GM12878 (cell line): ENCODE results near the gene TDRD3. TPM values are rescaled to one million over a fixed set of nuclear protein-coding genes. Genes with fewer than 3 reads are reported as not detected.
A peak's percentile ranks its signal among the peaks of the same experiment; 100 is the strongest.

ENCODE experiments used
- ASH2L ChIP-seq: fragments of 300-600, 200-600 bp; sonication (generic); IDR thresholded peaks from 2 replicates; pipeline ENCODE4 v1.6.1; 2017; ENCODE audit warnings: low read depth, mild to moderate bottlenecking, borderline replicate concordance
- BACH1 ChIP-seq: fragments of 450-650 bp; IDR thresholded peaks from 2 replicates; pipeline ENCODE4 v1.6.1; 2017; ENCODE audit warnings: mild to moderate bottlenecking, borderline replicate concordance
- EED ChIP-seq: sonication (generic); IDR thresholded peaks from 2 replicates; pipeline ENCODE4 v1.6.1; 2016; ENCODE audit warnings: antibody characterized with exemption, low read depth
- EZH2 ChIP-seq: IDR thresholded peaks from 2 replicates; pipeline ENCODE4 v1.6.1; 2012; ENCODE audit warnings: low read depth, mild to moderate bottlenecking, control low read depth, inconsistent platforms, low read length, borderline replicate concordance; ENCODE audit not compliant: control insufficient read depth
- HCFC1 ChIP-seq: fragments of 150-350 bp; IDR thresholded peaks from 2 replicates; pipeline ENCODE4 v1.6.1; 2014; ENCODE audit warnings: low read length
- IKZF2 ChIP-seq, 2 experiments: fragments of 450-650 bp; IDR thresholded peaks; 2 replicates each; pipeline ENCODE4 v1.6.1; 2017; ENCODE audit warnings: mild to moderate bottlenecking in 2 of 2, moderate library complexity in 2 of 2
- IRF4 ChIP-seq: IDR thresholded peaks from 2 replicates; pipeline ENCODE4 v1.6.1; 2011; ENCODE audit warnings: low read depth, low read length
- MXI1 ChIP-seq: fragments of 150-350 bp; IDR thresholded peaks from 2 replicates; pipeline ENCODE4 v1.6.1; 2011; ENCODE audit warnings: low read depth, mild to moderate bottlenecking, inconsistent platforms, low read length, improper control_type of control experiment
- NBN ChIP-seq: fragments of 450-650 bp; IDR thresholded peaks from 2 replicates; pipeline ENCODE4 v1.6.1; 2016
- NFXL1 ChIP-seq: fragments of 450-650 bp; IDR thresholded peaks from 2 replicates; pipeline ENCODE4 v1.6.1; 2017; ENCODE audit warnings: antibody characterized with exemption, mild to moderate bottlenecking, borderline replicate concordance
- NR2C2 ChIP-seq: IDR thresholded peaks from 2 replicates; pipeline ENCODE4 v1.6.1; 2011; ENCODE audit warnings: borderline replicate concordance, low read depth; ENCODE audit not compliant: control insufficient read depth, insufficient read length
- RAD51 ChIP-seq: fragments of 450-650 bp; IDR thresholded peaks from 2 replicates; pipeline ENCODE4 v1.6.1; 2016; ENCODE audit warnings: moderate library complexity, mild to moderate bottlenecking, inconsistent platforms
- TARDBP ChIP-seq: IDR thresholded peaks from 2 replicates; pipeline ENCODE4 v1.6.1; 2016; ENCODE audit warnings: borderline replicate concordance
- ZNF384 ChIP-seq: IDR thresholded peaks from 2 replicates; pipeline ENCODE4 v1.6.1; 2012; ENCODE audit warnings: low read depth, mild to moderate bottlenecking, low read length, improper control_type of control experiment, borderline replicate concordance
- ZNF622 ChIP-seq: fragments of 450-650 bp; IDR thresholded peaks from 2 replicates; pipeline ENCODE4 v1.6.1; 2017; ENCODE audit warnings: mild to moderate bottlenecking, inconsistent platforms
- polyA plus RNA-seq, 11 experiments: library from polyadenylated mRNA; depleted of rRNA in 4 of 11; unstranded in 6 of 11; stranded (reverse) in 5 of 11; fragments of >200 nt; fragmentation: Nextera tagmentation in 4 of 11; fragmentation: Illumina TruSeq in 1 of 11; extraction: Ambion mirVana in 4 of 11; extraction: Trizol in 1 of 11; gene quantifications; 1 replicate in 1 of 11; 2 replicates in 10 of 11; pipeline versions ENCODE4 v1.2.1 to v1.2.3, GENCODE V29; 2011 to 2016; ENCODE audit warnings: inconsistent platforms in 2 of 11, missing spikeins in 2 of 11, low read depth in 1 of 11
- total RNA-seq, 4 experiments: library from RNA; depleted of rRNA in 3 of 4; stranded (reverse); fragments of >200 nt in 3 of 4; fragmentation: Illumina TruSeq in 1 of 4; extraction: Trizol in 1 of 4; gene quantifications; 2 replicates each; pipeline versions ENCODE4 v1.2.1 to v1.2.3, GENCODE V29; 2013 to 2021
- TF ChIP-seq, protein P1 (sequence below): fragments of 450-650 bp; IDR thresholded peaks from 2 replicates; pipeline ENCODE4 v1.6.1; 2017; ENCODE audit warnings: mild to moderate bottlenecking, moderate library complexity
- TF ChIP-seq, protein P2 (sequence below): fragments of 450-650 bp; IDR thresholded peaks from 2 replicates; pipeline ENCODE4 v1.6.1; 2014; ENCODE audit warnings: mild to moderate bottlenecking
- TF ChIP-seq, protein P3 (sequence below): IDR thresholded peaks from 2 replicates; pipeline ENCODE4 v1.6.1; 2012; ENCODE audit warnings: low read depth, low read length, improper control_type of control experiment
- TF ChIP-seq, protein P4 (sequence below): IDR thresholded peaks from 2 replicates; pipeline ENCODE4 v1.6.1; 2011; ENCODE audit warnings: low read depth, mild to moderate bottlenecking, low read length, moderate library complexity, borderline replicate concordance; ENCODE audit errors: extremely low read depth
- TF ChIP-seq, protein P5 (sequence below): fragments of 450-650 bp; IDR thresholded peaks from 2 replicates; pipeline ENCODE4 v1.6.1; 2018; ENCODE audit warnings: borderline replicate concordance, mild to moderate bottlenecking; ENCODE audit not compliant: partially characterized antibody

The TDRD3 gene
- total and polyA plus RNA-seq, 10 of the 15 experiments (the other 5 are each of a cell fraction or from before 2014, with no cell fraction given) = 8.4 to 27.9 (median 15.8) TPM

DNA sequence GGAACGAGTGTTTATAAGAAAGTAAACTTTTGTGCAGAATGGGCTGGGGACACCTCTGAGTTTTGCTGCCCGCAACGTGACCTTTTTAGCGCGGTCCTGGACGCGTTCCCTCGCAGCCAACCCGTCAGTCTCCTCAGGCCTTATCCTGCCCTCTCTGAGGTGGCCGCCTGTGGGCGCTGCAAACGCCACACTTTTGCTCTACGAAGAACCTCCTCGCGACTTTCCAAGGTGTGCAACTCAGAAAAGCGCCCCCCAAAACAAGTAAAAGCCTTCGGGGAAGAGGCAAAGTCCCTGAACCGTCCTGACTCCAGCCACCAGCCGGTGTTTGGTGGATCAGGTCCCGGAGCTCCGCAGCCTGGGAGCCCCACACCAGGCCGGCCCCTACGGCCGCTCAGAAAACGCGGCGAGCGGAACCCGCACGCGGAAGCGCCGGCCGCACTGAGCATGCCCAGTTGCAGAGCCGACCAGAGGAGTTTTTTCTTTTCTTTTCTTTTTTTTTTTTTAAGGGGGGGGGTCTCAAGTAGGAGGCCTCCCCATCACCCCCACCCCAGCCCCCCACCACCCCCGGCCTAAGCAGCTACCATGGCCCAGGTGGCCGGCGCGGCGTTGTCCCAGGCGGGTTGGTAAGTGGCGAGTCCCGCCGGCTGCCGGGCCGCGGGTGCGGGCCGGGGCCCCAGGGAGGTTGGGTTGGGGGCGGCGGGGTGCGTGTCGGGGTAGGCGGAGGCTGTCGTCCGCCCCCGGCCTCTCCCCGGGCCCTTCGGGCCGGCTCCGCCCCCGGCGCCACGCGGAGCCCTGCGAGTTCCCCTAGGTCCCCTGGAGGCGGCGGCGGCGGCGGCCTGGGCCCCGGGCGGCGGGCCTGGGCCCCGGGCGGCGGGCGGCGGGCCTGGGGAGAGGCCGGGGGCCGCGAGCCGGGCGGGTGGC, at the start of gene TDRD3 (continued):
- TF ChIP-seq, protein P1, sequence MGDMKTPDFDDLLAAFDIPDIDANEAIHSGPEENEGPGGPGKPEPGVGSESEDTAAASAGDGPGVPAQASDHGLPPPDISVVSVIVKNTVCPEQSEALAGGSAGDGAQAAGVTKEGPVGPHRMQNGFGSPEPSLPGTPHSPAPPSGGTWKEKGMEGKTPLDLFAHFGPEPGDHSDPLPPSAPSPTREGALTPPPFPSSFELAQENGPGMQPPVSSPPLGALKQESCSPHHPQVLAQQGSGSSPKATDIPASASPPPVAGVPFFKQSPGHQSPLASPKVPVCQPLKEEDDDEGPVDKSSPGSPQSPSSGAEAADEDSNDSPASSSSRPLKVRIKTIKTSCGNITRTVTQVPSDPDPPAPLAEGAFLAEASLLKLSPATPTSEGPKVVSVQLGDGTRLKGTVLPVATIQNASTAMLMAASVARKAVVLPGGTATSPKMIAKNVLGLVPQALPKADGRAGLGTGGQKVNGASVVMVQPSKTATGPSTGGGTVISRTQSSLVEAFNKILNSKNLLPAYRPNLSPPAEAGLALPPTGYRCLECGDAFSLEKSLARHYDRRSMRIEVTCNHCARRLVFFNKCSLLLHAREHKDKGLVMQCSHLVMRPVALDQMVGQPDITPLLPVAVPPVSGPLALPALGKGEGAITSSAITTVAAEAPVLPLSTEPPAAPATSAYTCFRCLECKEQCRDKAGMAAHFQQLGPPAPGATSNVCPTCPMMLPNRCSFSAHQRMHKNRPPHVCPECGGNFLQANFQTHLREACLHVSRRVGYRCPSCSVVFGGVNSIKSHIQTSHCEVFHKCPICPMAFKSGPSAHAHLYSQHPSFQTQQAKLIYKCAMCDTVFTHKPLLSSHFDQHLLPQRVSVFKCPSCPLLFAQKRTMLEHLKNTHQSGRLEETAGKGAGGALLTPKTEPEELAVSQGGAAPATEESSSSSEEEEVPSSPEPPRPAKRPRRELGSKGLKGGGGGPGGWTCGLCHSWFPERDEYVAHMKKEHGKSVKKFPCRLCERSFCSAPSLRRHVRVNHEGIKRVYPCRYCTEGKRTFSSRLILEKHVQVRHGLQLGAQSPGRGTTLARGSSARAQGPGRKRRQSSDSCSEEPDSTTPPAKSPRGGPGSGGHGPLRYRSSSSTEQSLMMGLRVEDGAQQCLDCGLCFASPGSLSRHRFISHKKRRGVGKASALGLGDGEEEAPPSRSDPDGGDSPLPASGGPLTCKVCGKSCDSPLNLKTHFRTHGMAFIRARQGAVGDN = peak; percentile 42
- no peak for TF ChIP-seq NFXL1
- no peak for TF ChIP-seq IRF4
- TF ChIP-seq, protein P2, sequence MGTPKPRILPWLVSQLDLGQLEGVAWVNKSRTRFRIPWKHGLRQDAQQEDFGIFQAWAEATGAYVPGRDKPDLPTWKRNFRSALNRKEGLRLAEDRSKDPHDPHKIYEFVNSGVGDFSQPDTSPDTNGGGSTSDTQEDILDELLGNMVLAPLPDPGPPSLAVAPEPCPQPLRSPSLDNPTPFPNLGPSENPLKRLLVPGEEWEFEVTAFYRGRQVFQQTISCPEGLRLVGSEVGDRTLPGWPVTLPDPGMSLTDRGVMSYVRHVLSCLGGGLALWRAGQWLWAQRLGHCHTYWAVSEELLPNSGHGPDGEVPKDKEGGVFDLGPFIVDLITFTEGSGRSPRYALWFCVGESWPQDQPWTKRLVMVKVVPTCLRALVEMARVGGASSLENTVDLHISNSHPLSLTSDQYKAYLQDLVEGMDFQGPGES = no peak
- TF ChIP-seq ASH2L = 0 out of 2 replicates have a peak, but pooled peaks have one; percentile 38
- TF ChIP-seq IKZF2 (IDR thresholded peaks at IDR 0.05) = peak; percentile 22 to 51; a peak in 3 of 4 replicates
- TF ChIP-seq HCFC1 = no peak
- TF ChIP-seq, protein P3, sequence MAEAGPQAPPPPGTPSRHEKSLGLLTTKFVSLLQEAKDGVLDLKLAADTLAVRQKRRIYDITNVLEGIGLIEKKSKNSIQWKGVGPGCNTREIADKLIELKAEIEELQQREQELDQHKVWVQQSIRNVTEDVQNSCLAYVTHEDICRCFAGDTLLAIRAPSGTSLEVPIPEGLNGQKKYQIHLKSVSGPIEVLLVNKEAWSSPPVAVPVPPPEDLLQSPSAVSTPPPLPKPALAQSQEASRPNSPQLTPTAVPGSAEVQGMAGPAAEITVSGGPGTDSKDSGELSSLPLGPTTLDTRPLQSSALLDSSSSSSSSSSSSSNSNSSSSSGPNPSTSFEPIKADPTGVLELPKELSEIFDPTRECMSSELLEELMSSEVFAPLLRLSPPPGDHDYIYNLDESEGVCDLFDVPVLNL = no peak
- no peak for TF ChIP-seq NR2C2
- TF ChIP-seq ZNF384 = peak; percentile 64
- TF ChIP-seq NBN = peak; percentile 92
- TF ChIP-seq EZH2 = no peak
- TF ChIP-seq TARDBP = peak; percentile 21; the same call in 1 of the 2 replicates
- TF ChIP-seq, protein P4, sequence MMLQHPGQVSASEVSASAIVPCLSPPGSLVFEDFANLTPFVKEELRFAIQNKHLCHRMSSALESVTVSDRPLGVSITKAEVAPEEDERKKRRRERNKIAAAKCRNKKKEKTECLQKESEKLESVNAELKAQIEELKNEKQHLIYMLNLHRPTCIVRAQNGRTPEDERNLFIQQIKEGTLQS = no peak
- TF ChIP-seq EED = no peak
- TF ChIP-seq ZNF622 = no peak
- peak; percentile 14; the same call in 1 of the 2 replicates for TF ChIP-seq MXI1
- no peak for TF ChIP-seq RAD51
- TF ChIP-seq, protein P5, sequence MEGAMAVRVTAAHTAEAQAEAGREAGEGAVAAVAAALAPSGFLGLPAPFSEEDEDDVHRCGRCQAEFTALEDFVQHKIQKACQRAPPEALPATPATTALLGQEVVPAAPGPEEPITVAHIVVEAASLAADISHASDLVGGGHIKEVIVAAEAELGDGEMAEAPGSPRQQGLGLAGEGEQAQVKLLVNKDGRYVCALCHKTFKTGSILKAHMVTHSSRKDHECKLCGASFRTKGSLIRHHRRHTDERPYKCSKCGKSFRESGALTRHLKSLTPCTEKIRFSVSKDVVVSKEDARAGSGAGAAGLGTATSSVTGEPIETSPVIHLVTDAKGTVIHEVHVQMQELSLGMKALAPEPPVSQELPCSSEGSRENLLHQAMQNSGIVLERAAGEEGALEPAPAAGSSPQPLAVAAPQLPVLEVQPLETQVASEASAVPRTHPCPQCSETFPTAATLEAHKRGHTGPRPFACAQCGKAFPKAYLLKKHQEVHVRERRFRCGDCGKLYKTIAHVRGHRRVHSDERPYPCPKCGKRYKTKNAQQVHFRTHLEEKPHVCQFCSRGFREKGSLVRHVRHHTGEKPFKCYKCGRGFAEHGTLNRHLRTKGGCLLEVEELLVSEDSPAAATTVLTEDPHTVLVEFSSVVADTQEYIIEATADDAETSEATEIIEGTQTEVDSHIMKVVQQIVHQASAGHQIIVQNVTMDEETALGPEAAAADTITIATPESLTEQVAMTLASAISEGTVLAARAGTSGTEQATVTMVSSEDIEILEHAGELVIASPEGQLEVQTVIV = peak; percentile 43
- 0 out of 2 replicates have a peak, but pooled peaks have one; percentile 7 for TF ChIP-seq BACH1
